ENCODE measurements around the gene SNAI1.

SNAI1 gene

GRCh38 chr20:50023116-50023805 lies 40.5 kb downstream of the SNAI1 start:
- Histone ChIP-seq H3K4me3 (ENCODE audit: low read depth, low read length) (no peak overlapping the region), H3K9me3 (ENCODE audit: control insufficient read depth, low read length) (no peaks in the 10 kb centered on the region), H3K27me3 (ENCODE audit: control insufficient read depth, insufficient read depth, low read length) (no peaks in the 10 kb centered on the region), H2AFZ (no peak overlapping the region), H3K36me3 (ENCODE audit: control insufficient read depth, insufficient read depth, low read length) (no peaks in the 10 kb centered on the region), H3K27ac (no peak overlapping the region), H3K4me2 (ENCODE audit: low read length) (no peak overlapping the region), H3K79me2 (no peaks in the 10 kb centered on the region), H3K4me1 (no peaks in the 10 kb centered on the region), H3K9ac (no peak overlapping the region)
- no peak for TF ChIP-seq CTCF (IDR thresholded peaks at IDR 0.05)

- H3K27ac ChIP-seq = no peak overlapping the region
- no peak overlapping the region for H2AFZ ChIP-seq
Observed at GRCh38 chr20:50026746-50027575, 44.2 kb downstream of the SNAI1 start.

GRCh38 chr20:50027611-50028105 lies 44.9 kb downstream of the SNAI1 start:
- Histone ChIP-seq H3K4me2 (ENCODE audit: low read length) (no peak overlapping the region), H2AFZ (no peak overlapping the region), H3K79me2 (no peaks in the 10 kb centered on the region), H3K9me3 (ENCODE audit: control insufficient read depth, low read length) (no peaks in the 10 kb centered on the region), H3K4me3 (ENCODE audit: low read depth, low read length) (no peak overlapping the region), H3K36me3 (ENCODE audit: control insufficient read depth, insufficient read depth, low read length) (no peaks in the 10 kb centered on the region), H3K27ac (no peak overlapping the region), H3K27me3 (ENCODE audit: control insufficient read depth, insufficient read depth, low read length) (no peaks in the 10 kb centered on the region), H3K4me1 (no peaks in the 10 kb centered on the region), H3K9ac (no peak overlapping the region)
- TF ChIP-seq CTCF (IDR thresholded peaks at IDR 0.05) = no peak

More at GRCh38 chr20:50026746-50027575, 44.2 kb downstream of the SNAI1 start:
- no peak overlapping the region for H3K4me3 ChIP-seq (ENCODE audit: low read depth, low read length)
- H3K27me3 ChIP-seq (ENCODE audit: control insufficient read depth, insufficient read depth, low read length) = no peaks in the 10 kb centered on the region
- H3K4me1 ChIP-seq = no peaks in the 10 kb centered on the region
- no peak overlapping the region for H3K4me2 ChIP-seq (ENCODE audit: low read length)
- no peak overlapping the region for H3K9ac ChIP-seq
- no peaks in the 10 kb centered on the region for H3K79me2 ChIP-seq
- H3K9me3 ChIP-seq (ENCODE audit: control insufficient read depth, low read length) = no peaks in the 10 kb centered on the region
- H3K36me3 ChIP-seq (ENCODE audit: control insufficient read depth, insufficient read depth, low read length) = no peaks in the 10 kb centered on the region
- no peak for TF ChIP-seq CTCF (IDR thresholded peaks at IDR 0.05)

- H3K4me1 ChIP-seq = no peaks in the 10 kb centered on the region
- H3K9ac ChIP-seq = no peak overlapping the region
- H3K36me3 ChIP-seq (ENCODE audit: control insufficient read depth, insufficient read depth, low read length) = no peaks in the 10 kb centered on the region
- H3K27me3 ChIP-seq (ENCODE audit: control insufficient read depth, insufficient read depth, low read length) = no peaks in the 10 kb centered on the region
- H3K79me2 ChIP-seq = no peaks in the 10 kb centered on the region
- no peak overlapping the region for H3K4me2 ChIP-seq (ENCODE audit: low read length)
- no peaks in the 10 kb centered on the region for H3K9me3 ChIP-seq (ENCODE audit: control insufficient read depth, low read length)
- no peak for TF ChIP-seq CTCF (IDR thresholded peaks at IDR 0.05)
- H3K27ac ChIP-seq = no peak overlapping the region
- no peak overlapping the region for H2AFZ ChIP-seq
- no peak overlapping the region for H3K4me3 ChIP-seq (ENCODE audit: low read depth, low read length)
Observed at GRCh38 chr20:50029083-50029696, 46.4 kb downstream of the SNAI1 start.

Data from parathyroid adenoma (tissue), 2 donors.